A549 (cell line): ENCODE measurements around the gene XRCC6.

Experiments used
- CHD2 ChIP-seq: fragments of 150-350 bp; IDR thresholded peaks from 2 replicates; pipeline ENCODE4 v1.6.1; 2014; ENCODE audit warnings: low read length; ENCODE audit not compliant: partially characterized antibody
- EHF ChIP-seq: fragments of 250-450 bp; sonication (Bioruptor Pico); IDR thresholded peaks from 2 replicates; pipeline ENCODE4 v1.5.0; 2020; ENCODE audit warnings: mild to moderate bottlenecking
- MYC ChIP-seq: IDR thresholded peaks from 2 replicates; pipeline ENCODE4 v1.6.1; 2012; ENCODE audit warnings: mild to moderate bottlenecking, inconsistent platforms, low read length, improper control_type of control experiment, borderline replicate concordance
- RARB ChIP-seq: fragments of 250-450 bp; sonication (Bioruptor Pico); IDR thresholded peaks from 2 replicates; pipeline ENCODE4 v1.8.0; 2021; ENCODE audit warnings: mild to moderate bottlenecking, moderate library complexity
- TF ChIP-seq, protein P1 (sequence below): fragments of >200 bp; sonication (Bioruptor Twin); formaldehyde crosslinking; IDR thresholded peaks from 3 replicates; pipeline ENCODE4 v1.5.1; 2016
- TF ChIP-seq, protein P2 (sequence below): IDR thresholded peaks from 2 replicates; pipeline ENCODE4 v1.6.1; 2012

DNA sequence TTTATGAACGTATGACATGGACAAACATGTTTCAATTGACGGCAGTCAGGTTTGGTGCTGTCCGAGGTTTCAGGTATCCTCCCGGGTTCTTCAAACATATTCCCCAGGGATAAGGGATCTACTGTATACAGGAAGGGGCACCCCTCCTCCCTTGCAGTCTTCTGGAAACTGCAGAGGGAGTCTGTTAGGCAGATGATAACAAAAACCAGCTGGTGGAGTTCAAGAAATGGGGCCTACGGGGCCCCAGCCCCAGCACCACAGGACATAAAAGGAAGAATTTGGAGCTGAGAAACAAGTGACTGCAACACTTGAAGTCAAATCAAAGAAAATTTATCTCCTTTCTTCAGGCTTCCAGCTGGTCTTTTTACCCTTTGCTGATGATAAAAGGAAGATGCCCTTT lies 35.5 kb downstream of the XRCC6 start:
- TF ChIP-seq RARB: no peak
- TF ChIP-seq, protein P1, sequence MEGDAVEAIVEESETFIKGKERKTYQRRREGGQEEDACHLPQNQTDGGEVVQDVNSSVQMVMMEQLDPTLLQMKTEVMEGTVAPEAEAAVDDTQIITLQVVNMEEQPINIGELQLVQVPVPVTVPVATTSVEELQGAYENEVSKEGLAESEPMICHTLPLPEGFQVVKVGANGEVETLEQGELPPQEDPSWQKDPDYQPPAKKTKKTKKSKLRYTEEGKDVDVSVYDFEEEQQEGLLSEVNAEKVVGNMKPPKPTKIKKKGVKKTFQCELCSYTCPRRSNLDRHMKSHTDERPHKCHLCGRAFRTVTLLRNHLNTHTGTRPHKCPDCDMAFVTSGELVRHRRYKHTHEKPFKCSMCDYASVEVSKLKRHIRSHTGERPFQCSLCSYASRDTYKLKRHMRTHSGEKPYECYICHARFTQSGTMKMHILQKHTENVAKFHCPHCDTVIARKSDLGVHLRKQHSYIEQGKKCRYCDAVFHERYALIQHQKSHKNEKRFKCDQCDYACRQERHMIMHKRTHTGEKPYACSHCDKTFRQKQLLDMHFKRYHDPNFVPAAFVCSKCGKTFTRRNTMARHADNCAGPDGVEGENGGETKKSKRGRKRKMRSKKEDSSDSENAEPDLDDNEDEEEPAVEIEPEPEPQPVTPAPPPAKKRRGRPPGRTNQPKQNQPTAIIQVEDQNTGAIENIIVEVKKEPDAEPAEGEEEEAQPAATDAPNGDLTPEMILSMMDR: no peak
- TF ChIP-seq EHF (CRISPR knock-in tag): no peak
- TF ChIP-seq, protein P2, sequence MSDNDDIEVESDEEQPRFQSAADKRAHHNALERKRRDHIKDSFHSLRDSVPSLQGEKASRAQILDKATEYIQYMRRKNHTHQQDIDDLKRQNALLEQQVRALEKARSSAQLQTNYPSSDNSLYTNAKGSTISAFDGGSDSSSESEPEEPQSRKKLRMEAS: no peak
- TF ChIP-seq MYC: no peak
- TF ChIP-seq CHD2: no peak
